ENCODE results near the gene NDOR1.

GRCh38 chr9:137178201-137178938, 27.1 kb upstream of the NDOR1 start:
- TF ChIP-seq CTCF (IDR thresholded peaks at IDR 0.05; ENCODE audit: control extremely low read depth in 1 of 3, insufficient read depth in 1 of 3, low read depth in 1 of 3, low read length in 3 of 3) (no peak), FOSL1 (IDR thresholded peaks at IDR 0.05; ENCODE audit: insufficient read depth, low read depth, low read length) (no peak), POLR2AphosphoS5 (IDR thresholded peaks at IDR 0.05; ENCODE audit: low read depth, low read length) (no peak), SP1 (IDR thresholded peaks at IDR 0.05; ENCODE audit: low read depth, low read length) (no peak), MAX (IDR thresholded peaks at IDR 0.05) (no peak), EGR1 (IDR thresholded peaks at IDR 0.05; ENCODE audit: borderline replicate concordance, low read depth, low read length) (no peak), RXRA (IDR thresholded peaks at IDR 0.05; ENCODE audit: insufficient read depth, low read depth, low read length) (no peak), JUN (IDR thresholded peaks at IDR 0.05; ENCODE audit: low read depth, low read length) (no peak), CBX5 (IDR thresholded peaks at IDR 0.05; ENCODE audit: low read depth, low read length) (no peak)

Measured in H1 (cell line).